Measurements from ENCODE around the gene FTHL17. TPM values are rescaled to one million over a fixed set of nuclear protein-coding genes. Genes with fewer than 3 reads are reported as not detected.

The FTHL17 gene
- total RNA-seq, 1 donor, result not detected

- TF ChIP-seq CTCF (IDR thresholded peaks at IDR 0.05; ENCODE audit: insufficient read depth, low read length), result no peak
Measured at GRCh38 chrX:31021537-31021936, 50.3 kb downstream of the FTHL17 start.

More at GRCh38 chrX:31021537-31021936, 50.3 kb downstream of the FTHL17 start:
- no peak overlapping the region for H3K4me3 ChIP-seq (ENCODE audit: low read depth, low read length)
- peak; percentile 6 for DNase-seq (ENCODE audit: low read depth)

Other genes with a start within 250 kb of the FTHL17 start
- gene TAB3, start 182.8 kb downstream of the FTHL17 start, total RNA-seq (ENCODE audit: low replicate concordance), result 13.2 and 19.5 TPM in 2 replicates